ENCODE results near the gene APLP1.
A peak's percentile ranks its signal among the peaks of the same experiment; 100 is the strongest.
"Not testable (repeated sequence)": the region's sequence is repeated elsewhere in the genome, so short reads cannot be mapped to it uniquely, and the experiment has no call there.

Gene APLP1

DNA sequence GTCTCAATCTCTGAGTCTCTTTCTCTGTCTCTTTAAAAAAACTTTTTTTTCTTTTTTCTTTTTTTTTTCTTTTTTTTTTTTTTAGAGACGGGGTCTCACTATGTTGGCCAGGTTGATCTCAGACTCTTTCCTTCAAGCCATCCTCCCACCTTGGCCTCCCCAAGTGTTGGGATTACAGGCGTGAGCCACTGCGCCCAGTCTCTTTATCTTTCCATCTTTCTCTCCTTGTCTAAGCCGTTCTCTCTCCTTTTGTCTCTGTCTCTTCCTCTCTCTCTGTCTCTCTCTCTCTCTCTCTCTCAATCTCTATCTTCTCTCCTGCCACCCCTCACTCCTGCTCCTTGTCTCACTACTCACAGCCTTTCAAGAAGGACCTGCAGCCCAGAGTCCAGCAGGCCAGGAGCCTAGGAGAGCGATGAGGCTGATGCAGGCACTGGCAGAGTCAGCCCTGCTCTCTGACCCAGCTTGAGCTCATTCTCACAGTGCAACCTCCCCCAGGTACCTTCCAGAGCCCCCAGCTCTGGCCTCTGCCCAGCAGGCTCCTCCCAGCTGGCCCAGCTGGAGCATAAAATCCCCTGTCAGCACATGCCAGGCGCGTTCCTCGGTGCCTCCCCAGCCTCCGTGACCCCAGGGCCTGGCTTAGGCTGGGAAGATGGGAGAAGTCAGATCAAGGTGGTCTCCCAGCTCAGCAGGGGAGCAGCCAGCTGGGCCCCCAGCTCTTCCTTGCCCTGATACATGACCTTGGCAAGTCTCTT is 16.2 kb upstream of the APLP1 start, which contains the start of gene NPHS1:
TSS of gene NPHS1 (minus strand) at position 476 of the 752 bp plus-strand sequence. CDS start 667 bp downstream, outside the sequence.
- no peak for DNase-seq (ENCODE audit: low spot score)

GRCh38 chr19:35853038-35853756 is 15.2 kb upstream of the APLP1 start:
- DNase-seq (ENCODE audit: low spot score): no peak

DNA sequence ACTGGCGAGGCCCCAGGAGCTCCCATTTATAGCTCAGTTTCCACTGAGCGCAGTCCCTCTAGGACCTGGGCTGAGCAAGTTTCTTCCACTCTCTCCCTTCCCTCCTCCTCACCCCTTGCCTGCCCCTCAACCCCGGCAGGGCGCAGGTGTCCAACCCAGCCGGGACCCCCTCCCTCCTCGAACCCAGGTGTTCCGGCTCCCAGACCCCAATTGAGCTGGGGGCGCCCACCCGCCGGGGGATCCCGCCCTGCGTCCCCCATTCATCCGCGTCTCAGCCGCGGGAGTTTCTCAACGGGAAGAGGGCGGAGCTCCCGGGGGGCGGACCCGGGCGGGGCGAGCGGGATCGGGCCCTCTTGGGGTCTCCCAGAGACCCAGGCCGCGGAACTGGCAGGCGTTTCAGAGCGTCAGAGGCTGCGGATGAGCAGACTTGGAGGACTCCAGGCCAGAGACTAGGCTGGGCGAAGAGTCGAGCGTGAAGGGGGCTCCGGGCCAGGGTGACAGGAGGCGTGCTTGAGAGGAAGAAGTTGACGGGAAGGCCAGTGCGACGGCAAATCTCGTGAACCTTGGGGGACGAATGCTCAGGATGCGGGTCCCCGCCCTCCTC is 11.7 kb upstream of the APLP1 start, which contains the start of gene KIRREL2:
TSS of gene KIRREL2 (plus strand) at position 366 of the 604 bp plus-strand sequence. CDS start at position 575, 209 bp downstream.
- DNase-seq (ENCODE audit: low spot score): no peak

GRCh38 chr19:35858311-35858710 is 10.1 kb upstream of the APLP1 start:
- no peak for DNase-seq (ENCODE audit: low spot score)

DNA sequence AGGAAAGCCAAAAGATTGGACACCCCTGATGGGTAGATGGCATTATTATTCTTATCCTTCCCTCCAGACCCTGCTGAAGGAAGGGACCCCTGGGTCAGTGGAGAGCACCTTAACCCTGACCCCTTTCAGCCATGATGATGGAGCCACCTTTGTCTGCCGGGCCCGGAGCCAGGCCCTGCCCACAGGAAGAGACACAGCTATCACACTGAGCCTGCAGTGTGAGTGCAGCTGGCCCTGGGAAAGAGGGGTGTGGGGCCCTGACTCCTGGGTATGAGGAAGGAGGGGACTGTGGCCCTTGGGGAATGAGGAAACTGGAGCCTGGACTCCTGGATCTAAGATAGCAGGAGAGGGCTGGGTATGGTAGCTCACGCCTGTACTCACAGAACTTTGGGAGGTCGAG is 9.0 kb upstream of the APLP1 start:
- DNase-seq (ENCODE audit: low spot score): no peak

DNA sequence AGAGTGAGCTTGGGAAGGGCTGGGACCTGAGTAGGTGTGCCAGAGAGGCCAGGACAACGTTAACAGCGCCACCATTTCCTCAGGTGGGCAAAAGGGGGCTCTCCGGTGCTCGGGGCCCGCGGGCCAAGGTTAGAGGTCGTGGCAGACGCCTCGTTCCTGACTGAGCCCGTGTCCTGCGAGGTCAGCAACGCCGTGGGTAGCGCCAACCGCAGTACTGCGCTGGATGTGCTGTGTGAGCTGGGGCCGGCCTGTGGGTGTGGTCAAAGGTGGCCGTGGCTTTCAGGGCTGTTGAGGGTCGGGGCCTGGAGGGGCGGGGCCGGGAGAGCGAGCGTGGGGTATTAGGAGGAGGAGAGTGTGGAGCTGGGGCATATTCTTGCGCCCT is 7.9 kb upstream of the APLP1 start:
- no peak for DNase-seq (ENCODE audit: low spot score)

GRCh38 chr19:35860818-35861639 is 7.3 kb upstream of the APLP1 start:
- no peak for DNase-seq (ENCODE audit: low spot score)

- no peak for DNase-seq (ENCODE audit: low spot score)
Observed at GRCh38 chr19:35861640-35862160, 6.7 kb upstream of the APLP1 start.

DNA sequence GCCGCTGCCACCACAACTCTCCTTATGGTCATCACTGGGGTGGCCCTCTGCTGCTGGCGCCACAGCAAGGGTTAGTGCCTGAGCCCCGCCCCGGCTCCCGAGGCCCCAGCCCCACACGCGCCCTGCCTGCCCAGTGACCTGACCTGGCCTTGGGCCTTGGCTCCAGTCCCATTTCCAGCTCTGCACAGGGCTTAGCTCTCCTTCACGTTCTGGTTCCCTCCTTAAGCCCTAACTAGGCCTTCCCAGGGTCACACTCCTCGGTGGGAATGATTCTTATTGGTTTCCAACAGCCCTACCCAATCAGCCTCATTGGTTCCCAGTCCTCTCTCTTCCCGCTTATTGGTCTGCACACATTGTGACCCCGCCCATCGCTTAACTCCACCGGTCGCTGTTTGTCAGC is 5.8 kb upstream of the APLP1 start:
- no peak for DNase-seq (ENCODE audit: low spot score)

GRCh38 chr19:35863018-35863417 is 5.4 kb upstream of the APLP1 start:
- DNase-seq (ENCODE audit: low spot score): no peak

DNA sequence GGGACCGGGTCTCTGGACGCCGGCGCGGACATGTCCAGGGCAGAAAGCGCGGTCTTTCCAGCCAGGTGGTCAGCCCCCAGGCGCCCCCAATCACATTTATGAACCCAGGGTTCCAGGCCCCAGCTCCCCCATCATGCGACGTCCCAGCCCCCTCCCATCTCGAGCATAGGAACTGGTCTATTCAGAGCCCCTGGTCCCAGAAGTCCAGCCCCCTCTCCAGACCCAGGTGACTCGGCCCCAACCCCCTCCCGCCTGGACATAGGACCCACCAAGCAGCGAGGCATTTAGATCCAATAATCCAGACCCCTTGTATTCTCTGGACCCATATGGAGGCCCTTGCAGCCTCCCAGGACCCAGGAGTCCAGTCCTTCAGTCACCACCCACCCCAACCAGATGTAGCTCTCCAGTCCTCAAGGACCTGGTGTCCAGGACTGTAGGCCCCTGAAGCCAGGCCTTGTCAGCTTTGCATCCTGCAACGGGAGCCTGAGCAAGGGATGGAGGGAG is 501 bp downstream of the APLP1 start:
- no peak for DNase-seq (ENCODE audit: low spot score)

- peak; percentile 70 for DNase-seq (ENCODE audit: low spot score)
Observed at GRCh38 chr19:35869327-35870123, 1.2 kb downstream of the APLP1 start.

GRCh38 chr19:35870124-35870736 is 1.9 kb downstream of the APLP1 start:
- DNase-seq (ENCODE audit: low spot score): not testable (repeated sequence)

DNA sequence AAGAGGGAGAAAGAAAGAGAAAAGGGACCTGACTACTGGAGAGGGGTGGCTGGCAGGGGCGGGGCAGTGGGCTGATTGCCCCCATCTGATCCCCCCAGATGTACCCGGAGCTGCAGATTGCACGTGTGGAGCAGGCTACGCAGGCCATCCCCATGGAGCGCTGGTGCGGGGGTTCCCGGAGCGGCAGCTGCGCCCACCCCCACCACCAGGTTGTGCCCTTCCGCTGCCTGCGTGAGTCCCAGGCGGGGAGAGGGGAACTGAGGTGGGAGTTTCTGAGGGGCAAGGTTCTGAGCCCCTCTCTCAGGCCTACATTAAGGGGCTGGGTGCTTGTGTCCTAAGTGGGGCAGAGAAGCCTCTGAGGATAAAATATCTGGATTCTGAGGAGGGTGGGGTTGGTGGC is 2.4 kb downstream of the APLP1 start:
- no peak for DNase-seq (ENCODE audit: low spot score)

GRCh38 chr19:35871611-35872010 is 3.2 kb downstream of the APLP1 start:
- DNase-seq (ENCODE audit: low spot score): no peak

DNA sequence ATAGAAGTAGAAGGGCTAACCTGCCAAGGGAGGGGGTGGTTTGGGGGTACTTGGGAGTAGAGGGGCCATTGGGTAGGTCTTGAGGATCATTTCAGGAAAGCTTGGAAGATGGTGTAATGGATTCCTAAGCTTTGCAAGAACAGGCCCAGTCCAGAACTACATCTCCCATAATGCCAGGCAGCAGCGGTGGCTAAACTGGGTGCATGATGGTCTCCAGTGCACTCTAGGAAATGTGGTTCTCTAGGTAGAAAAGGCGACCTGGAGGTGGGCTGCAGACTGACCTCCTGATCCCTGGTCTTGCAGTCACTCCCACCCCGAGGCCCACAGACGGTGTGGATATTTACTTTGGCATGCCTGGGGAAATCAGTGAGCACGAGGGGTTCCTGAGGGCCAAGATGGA is 3.8 kb downstream of the APLP1 start:
- DNase-seq (ENCODE audit: low spot score): no peak

DNA sequence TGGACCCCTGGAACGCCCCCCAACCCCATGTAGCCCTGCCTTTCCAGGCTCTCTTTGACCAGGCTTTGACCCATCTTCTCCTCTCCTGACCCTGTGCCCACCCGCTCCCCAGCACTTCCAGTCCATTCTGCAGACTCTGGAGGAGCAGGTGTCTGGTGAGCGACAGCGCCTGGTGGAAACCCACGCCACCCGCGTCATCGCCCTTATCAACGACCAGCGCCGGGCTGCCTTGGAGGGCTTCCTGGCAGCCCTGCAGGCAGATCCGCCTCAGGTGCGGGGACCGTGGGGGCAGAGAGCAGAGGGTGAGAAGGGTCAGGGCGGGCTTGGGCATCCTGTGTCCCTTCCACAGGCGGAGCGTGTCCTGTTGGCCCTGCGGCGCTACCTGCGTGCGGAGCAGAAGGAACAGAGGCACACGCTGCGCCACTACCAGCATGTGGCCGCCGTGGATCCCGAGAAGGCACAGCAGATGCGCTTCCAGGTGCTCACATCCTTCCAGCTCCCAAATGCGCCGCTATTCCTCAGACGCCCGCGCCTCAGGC is 6.1 kb downstream of the APLP1 start:
- no peak for DNase-seq (ENCODE audit: low spot score)

GRCh38 chr19:35879068-35879467 is 10.7 kb downstream of the APLP1 start:
- no peak for DNase-seq (ENCODE audit: low spot score)

GRCh38 chr19:35879770-35880317 is 11.5 kb downstream of the APLP1 start:
- peak; percentile 47 for DNase-seq (ENCODE audit: low spot score)

Data from CD4-positive, alpha-beta T cell treated with Interleukin-6 at 100 ng/mL for 8 hours (primary cell).